Hepatocyte (in vitro differentiated cells): ENCODE measurements around the gene USH1C.

ENCODE experiments used
- CTCF ChIP-seq: fragments of 200-600 bp; sonication (generic); IDR thresholded peaks from 2 replicates; pipeline ENCODE4 v1.5.1; 2016; ENCODE audit warnings: antibody characterized with exemption, mild to moderate bottlenecking; ENCODE audit not compliant: poor library complexity
- EZH2 ChIP-seq: fragments of 200-600 bp; sonication (generic); IDR thresholded peaks from 2 replicates; pipeline ENCODE4 v1.6.1; 2016; ENCODE audit warnings: antibody characterized with exemption, mild to moderate bottlenecking, borderline replicate concordance

GRCh38 chr11:17479284-17480214 lies 64.7 kb downstream of the USH1C start:
- no peak for TF ChIP-seq EZH2
- TF ChIP-seq CTCF, result no peak
